COLO668 (cell line): Measurements from ENCODE around the gene NKAPL.

ENCODE experiments used
- DNase-seq: peaks from one replicate; lab custom pipeline; 2025; ENCODE audit not compliant: unreplicated experiment; lab: John Stamatoyannopoulos, UW

Gene NKAPL

GRCh38 chr6:28258877-28259777 lies at the start of gene NKAPL:
Gene NKAPL (plus strand): TSS chr6:28259297. CDS start chr6:28259372, 75 bp downstream.
- no peak for DNase-seq

- DNase-seq, result no peak
Observed at GRCh38 chr6:28209753-28210535, 49.2 kb upstream of the NKAPL start.

- no peak for DNase-seq
Observed at GRCh38 chr6:28211840-28212509, 47.1 kb upstream of the NKAPL start.

- peak; percentile 42 for DNase-seq
Observed at GRCh38 chr6:28212510-28213212, 46.4 kb upstream of the NKAPL start.

- DNase-seq, result no peak
Observed at GRCh38 chr6:28213213-28213523, 45.9 kb upstream of the NKAPL start.

- no peak for DNase-seq
Observed at GRCh38 chr6:28215425-28215824, 43.7 kb upstream of the NKAPL start.

GRCh38 chr6:28217890-28218289 lies 41.2 kb upstream of the NKAPL start:
- DNase-seq, result no peak

GRCh38 chr6:28218312-28219248 lies 40.5 kb upstream of the NKAPL start:
- peak; percentile 71 for DNase-seq

GRCh38 chr6:28220257-28221133 lies 38.6 kb upstream of the NKAPL start:
- no peak for DNase-seq

GRCh38 chr6:28224131-28225055 lies 34.7 kb upstream of the NKAPL start:
- DNase-seq, result no peak

GRCh38 chr6:28225056-28225834 lies 33.9 kb upstream of the NKAPL start, which contains the start of gene ZSCAN9:
Gene ZSCAN9 (plus strand): TSS chr6:28225275. CDS start chr6:28227085, 1,810 bp downstream.
- DNase-seq, result peak; percentile 81

- DNase-seq, result no peak
Observed at GRCh38 chr6:28226460-28226859, 32.6 kb upstream of the NKAPL start.

GRCh38 chr6:28232785-28233184 lies 26.3 kb upstream of the NKAPL start:
- no peak for DNase-seq

GRCh38 chr6:28235912-28236452 lies 23.1 kb upstream of the NKAPL start:
- DNase-seq, result no peak

- DNase-seq, result no peak
Observed at GRCh38 chr6:28239636-28240035, 19.5 kb upstream of the NKAPL start.

- no peak for DNase-seq
Observed at GRCh38 chr6:28240471-28240870, 18.6 kb upstream of the NKAPL start.

GRCh38 chr6:28243946-28244345 lies 15.2 kb upstream of the NKAPL start:
- no peak for DNase-seq
